A549 treated with AZD9567 at 1 μM for 4 hours (cell line): ENCODE results near the gene DPEP1. TPM values are rescaled to one million over a fixed set of nuclear protein-coding genes. Genes with fewer than 3 reads are reported as not detected.

ENCODE experiments used
- total RNA-seq: library from RNA; stranded (reverse); fragments of 200-300 nt; extraction: Qiagen RNA extraction; gene quantifications from 5 replicates; pipeline ENCODE4 v1.2.3, GENCODE V29; 2022; ENCODE audit not compliant: insufficient read depth

The DPEP1 gene
- 0.60 to 1.4 TPM (median 0.99 TPM) in 4 of 5 replicates, not detected in the other for total RNA-seq

DNA sequence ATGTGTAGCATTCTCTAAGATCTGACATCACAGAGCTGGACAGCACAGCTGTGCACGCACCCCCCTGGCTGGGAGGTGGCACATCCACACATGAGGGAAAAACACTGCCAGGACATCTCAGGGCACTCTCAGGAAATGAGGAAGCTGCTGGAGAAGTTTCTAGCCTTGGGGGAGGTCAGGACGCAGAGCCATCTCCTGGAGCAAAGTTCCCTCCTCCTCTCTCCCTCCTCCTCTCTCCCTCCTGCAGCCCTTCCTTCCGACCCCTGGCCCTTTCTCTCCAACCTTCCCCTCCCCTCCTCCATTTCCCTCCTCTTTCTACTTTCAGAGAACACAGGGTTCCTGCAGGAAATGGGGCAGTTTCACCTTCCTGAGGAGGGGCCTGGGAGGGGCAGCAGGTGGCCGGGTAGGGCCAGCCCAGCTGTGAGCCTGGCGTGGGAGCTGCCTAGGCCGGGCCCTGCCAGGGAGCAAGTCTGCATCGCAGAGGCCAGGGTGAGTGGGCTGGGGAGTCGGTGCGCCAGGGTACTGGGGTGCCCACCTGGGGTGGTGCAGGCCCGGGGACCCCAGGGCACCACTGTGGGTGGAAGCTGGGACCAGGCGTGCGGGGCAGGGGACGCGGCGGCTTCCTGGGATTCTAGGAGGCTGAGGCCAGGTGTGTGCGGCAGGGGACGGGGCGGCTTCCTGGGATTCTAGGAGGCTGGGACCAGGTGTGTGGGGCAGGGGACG lies at the start of gene DPEP1:
Gene DPEP1 (plus strand): TSS at position 412 of the 723 bp plus-strand sequence. CDS start 16,769 bp downstream, outside the sequence.

DNA sequence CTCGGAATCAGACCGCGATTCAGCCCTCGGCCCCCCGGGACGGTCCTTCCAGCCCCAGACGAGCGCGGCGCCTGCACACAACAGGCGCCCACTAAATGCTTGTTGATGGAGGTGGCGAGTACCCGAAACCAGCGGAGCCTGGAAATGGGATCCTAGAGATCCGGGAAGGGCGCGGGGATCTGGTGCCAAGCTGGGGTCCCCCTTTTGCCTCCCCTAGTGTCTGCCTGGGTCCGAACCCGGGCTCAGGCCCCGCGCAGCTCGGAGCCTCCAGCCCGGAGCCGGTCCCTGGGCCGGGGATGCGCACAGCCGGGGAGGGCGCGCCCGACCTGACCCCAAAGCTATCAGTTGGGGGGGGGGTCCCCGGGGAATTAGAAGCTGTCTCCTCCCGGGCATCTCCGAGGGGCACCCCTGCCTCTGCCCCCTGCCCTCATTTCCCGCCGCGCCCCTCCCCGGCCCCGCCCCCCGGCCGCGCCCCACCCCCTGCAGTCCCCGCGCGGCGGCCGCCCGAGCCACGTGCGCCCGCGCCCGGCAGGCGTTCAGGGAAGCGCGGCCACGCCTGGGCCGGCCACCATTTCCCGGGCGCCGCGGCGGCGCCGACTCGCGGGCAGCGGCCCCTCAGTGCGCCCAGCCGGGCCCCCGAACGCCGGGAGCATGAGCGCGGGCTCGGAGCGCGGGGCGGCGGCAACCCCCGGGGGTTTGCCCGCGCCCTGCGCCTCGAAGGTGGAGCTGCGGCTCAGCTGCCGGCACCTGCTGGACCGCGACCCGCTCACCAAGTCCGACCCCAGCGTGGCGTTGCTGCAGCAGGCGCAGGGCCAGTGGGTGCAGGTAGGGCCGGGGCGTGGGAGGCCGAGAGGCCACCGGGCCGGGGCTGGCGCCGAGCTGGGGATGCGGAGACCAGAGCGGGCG lies 37.9 kb upstream of the DPEP1 start, which contains the start of gene CPNE7:
Gene CPNE7 (plus strand): TSS at position 512 of the 906 bp plus-strand sequence. CDS start 140 bp downstream, at position 652.

DNA sequence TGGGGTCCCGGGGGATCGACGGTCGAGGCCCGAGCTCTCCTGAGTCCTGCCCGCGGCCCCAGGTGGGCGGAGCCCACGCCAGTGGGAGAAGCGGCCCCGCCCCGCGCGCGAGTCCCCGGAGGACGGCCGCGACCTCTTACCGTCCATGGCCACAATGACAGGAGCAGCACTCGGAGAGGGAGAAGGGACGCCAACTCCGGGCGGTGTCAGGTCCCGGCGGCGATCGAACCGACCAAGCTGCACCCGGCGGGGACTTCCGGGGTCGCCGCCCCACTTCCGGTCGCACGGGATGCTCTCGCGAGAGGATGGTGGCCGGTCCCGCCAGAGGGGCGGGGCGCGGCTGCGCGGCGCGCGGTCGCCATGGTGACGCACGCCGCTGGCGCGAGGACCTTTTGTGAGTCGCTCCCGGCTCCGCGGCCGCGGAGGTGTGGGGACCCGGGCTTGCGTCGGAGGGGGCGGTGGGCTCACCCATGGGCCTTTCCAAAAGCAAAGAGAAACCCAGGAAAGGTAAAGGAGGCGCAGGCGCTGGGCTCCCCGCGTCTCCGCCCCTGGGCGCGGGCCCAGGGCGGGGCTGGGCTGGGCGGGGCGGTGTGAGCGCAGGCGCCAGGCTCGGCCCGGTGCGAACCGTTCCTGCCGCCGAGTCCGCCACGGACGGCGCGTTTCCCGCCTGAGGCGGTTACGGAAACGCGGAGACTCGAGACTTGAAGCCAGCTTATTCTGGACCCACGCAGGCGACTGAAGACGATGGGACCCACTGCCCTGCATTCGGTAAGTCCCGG lies 44.2 kb downstream of the DPEP1 start, which contains the start of the genes CHMP1A and SPATA33:
Gene CHMP1A (minus strand): TSS at position 267 of the 779 bp plus-strand sequence. CDS start 120 bp downstream, at position 147.
Gene SPATA33 (plus strand): TSS at position 395 of the 779 bp plus-strand sequence. CDS start 76 bp downstream, at position 471.

DNA sequence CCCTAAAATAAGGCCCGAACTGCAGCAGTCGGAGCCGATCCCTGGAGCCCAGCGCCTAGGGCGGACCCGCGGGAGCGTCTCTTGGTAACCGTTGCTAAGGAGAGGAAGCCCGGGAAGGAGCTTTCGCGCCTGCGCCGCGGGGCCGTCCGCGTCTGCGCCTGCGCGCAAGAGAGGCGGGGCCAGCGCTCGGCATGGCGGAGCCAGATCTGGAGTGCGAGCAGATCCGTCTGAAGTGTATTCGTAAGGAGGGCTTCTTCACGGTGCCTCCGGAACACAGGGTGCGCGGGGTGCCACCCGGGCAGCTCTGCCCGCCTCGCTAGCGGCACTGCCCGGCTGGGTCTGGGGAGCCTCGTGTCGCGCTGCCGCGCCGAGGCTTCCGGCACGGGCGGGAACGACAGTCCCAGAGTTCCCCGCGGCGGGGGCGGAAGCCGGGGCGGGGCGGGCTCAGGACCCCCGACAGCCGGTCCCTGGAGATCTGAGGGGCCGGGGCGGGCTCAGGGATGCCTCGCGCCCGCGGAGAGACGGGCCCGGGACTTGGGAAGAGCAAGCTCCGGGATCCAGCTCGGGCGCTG lies 73.2 kb downstream of the DPEP1 start, which contains the start of gene CDK10:
Gene CDK10 (plus strand): TSS at position 170 of the 572 bp plus-strand sequence. CDS start 22 bp downstream, at position 192.

Other genes starting within 250 kb of the DPEP1 start
- gene ANKRD11, start 123.1 kb upstream of the DPEP1 start, total RNA-seq: 77.7 to 115 TPM (median 114 TPM) in 5 replicates
- gene SPG7, start 105.2 kb upstream of the DPEP1 start, total RNA-seq: 56.2 to 113 TPM (median 104 TPM) in 5 replicates
- 2,658 to 4,373 TPM (median 4,191 TPM) in 5 replicates for gene RPL13, start 53.0 kb upstream of the DPEP1 start, total RNA-seq
- 38.2 to 80.3 TPM (median 74.3 TPM) in 5 replicates for gene CPNE7, start 37.9 kb upstream of the DPEP1 start, total RNA-seq
- 91.4 to 130 TPM (median 96.9 TPM) in 5 replicates for gene CHMP1A, start 44.1 kb downstream of the DPEP1 start, total RNA-seq
- 15.6 to 17.3 TPM (median 16.9 TPM) in 5 replicates for gene SPATA33, start 44.2 kb downstream of the DPEP1 start, total RNA-seq
- gene CDK10, start 73.0 kb downstream of the DPEP1 start, total RNA-seq: 33.1 to 62.5 TPM (median 51.7 TPM) in 5 replicates
- 7.7 to 13.6 TPM (median 12.9 TPM) in 5 replicates for gene SPATA2L, start 88.1 kb downstream of the DPEP1 start, total RNA-seq
- gene VPS9D1, start 107.3 kb downstream of the DPEP1 start, total RNA-seq: 0.99 to 5.7 TPM (median 4.6 TPM) in 5 replicates
- gene ZNF276, start 107.9 kb downstream of the DPEP1 start, total RNA-seq: 21.4 to 26.6 TPM (median 22.9 TPM) in 5 replicates
- gene FANCA, start 203.0 kb downstream of the DPEP1 start, total RNA-seq: 26.8 to 40.5 TPM (median 36.0 TPM) in 5 replicates
- gene SPIRE2, start 214.8 kb downstream of the DPEP1 start, total RNA-seq: 4.9 to 8.5 TPM (median 8.2 TPM) in 5 replicates